Measurements from ENCODE around the gene PTMA.
"Not testable (repeated sequence)": the region's sequence is repeated elsewhere in the genome, so short reads cannot be mapped to it uniquely, and the experiment has no call there.

PTMA gene

GRCh38 chr2:231701456-231702373 lies 6.6 kb upstream of the PTMA start:
- DNase-seq: no peak

- no peak for DNase-seq
Measured at GRCh38 chr2:231704017-231704416, 4.3 kb upstream of the PTMA start.

- DNase-seq: peak; percentile 98
Measured at GRCh38 chr2:231706731-231707624, 1.3 kb upstream of the PTMA start.

GRCh38 chr2:231707625-231707926 lies 749 bp upstream of the PTMA start:
- DNase-seq: peak; percentile 58

GRCh38 chr2:231708773-231709635 lies 679 bp downstream of the PTMA start:
- peak; percentile 63 for DNase-seq

GRCh38 chr2:231709636-231709980 lies 1.3 kb downstream of the PTMA start:
- no peak for DNase-seq

GRCh38 chr2:231709981-231710798 lies 1.9 kb downstream of the PTMA start:
- DNase-seq: peak; percentile 87

GRCh38 chr2:231710799-231711676 lies 2.7 kb downstream of the PTMA start:
- DNase-seq: peak; percentile 27

- peak; percentile 19 for DNase-seq
Measured at GRCh38 chr2:231711677-231712450, 3.5 kb downstream of the PTMA start.

- DNase-seq: peak; percentile 15
Measured at GRCh38 chr2:231712451-231713021, 4.2 kb downstream of the PTMA start.

GRCh38 chr2:231713406-231713729 lies 5.0 kb downstream of the PTMA start:
- DNase-seq: not testable (repeated sequence)

- peak; percentile 94 for DNase-seq
Measured at GRCh38 chr2:231713730-231714638, 5.7 kb downstream of the PTMA start.

GRCh38 chr2:231714639-231715498 lies 6.5 kb downstream of the PTMA start:
- peak; percentile 89 for DNase-seq

- no peak for DNase-seq
Measured at GRCh38 chr2:231715499-231715837, 7.1 kb downstream of the PTMA start.

GRCh38 chr2:231715988-231716616 lies 7.8 kb downstream of the PTMA start:
- DNase-seq: no peak

- DNase-seq: no peak
Measured at GRCh38 chr2:231716666-231717280, 8.4 kb downstream of the PTMA start.
